PC-3 (cell line): Measurements from ENCODE around the gene TPM3. TPM values are rescaled to one million over a fixed set of nuclear protein-coding genes. Genes with fewer than 3 reads are reported as not detected.
A peak's percentile ranks its signal among the peaks of the same experiment; 100 is the strongest.

Source experiments
- ATAC-seq: fragments of 200-7000 bp; cut with Tn5 transposase; 2 replicates; pipeline ENCODE4 v1.9.1; 2020; ENCODE audit warnings: mild to moderate bottlenecking, moderate library complexity
- BruUV-seq: library from RNA; stranded (reverse); fragments of 400-500 nt; replicated peaks from 2 replicates; lab custom pipeline; 2021; lab: Mats Ljungman, UMichigan
- CTCF ChIA-PET: fragments of 300-600 bp; sonication (Branson Sonifier 250); formaldehyde crosslinking; loops from one replicate; lab custom pipeline; 2022; ENCODE audit warnings: antibody characterized with exemption; lab: Charles Lee
- POLR2A ChIA-PET: fragments of 300-600 bp; sonication (Branson Sonifier 250); formaldehyde crosslinking; loops from one replicate; lab custom pipeline; 2022; ENCODE audit warnings: antibody characterized with exemption; ENCODE audit not compliant: unreplicated experiment; lab: Charles Lee
- DNase-seq: peaks from one replicate; pipeline ENCODE4 v3.0.0-alpha.2; 2015
- H2AFZ ChIP-seq: fragments of 300-600 bp; sonication (generic); 2 replicates; pipeline ENCODE4 v1.6.0; 2016; ENCODE audit warnings: antibody characterized with exemption, low read length
- H3F3A ChIP-seq: fragments of 300-600 bp; sonication (generic); one replicate; pipeline ENCODE4 v1.6.0; 2017; ENCODE audit warnings: antibody characterized with exemption, low read length, control low read depth, mild to moderate bottlenecking; ENCODE audit not compliant: unreplicated experiment
- H3K27ac ChIP-seq: fragments of 300-600 bp; sonication (generic); 2 replicates; pipeline ENCODE4 v1.5.1; 2016; ENCODE audit warnings: mild to moderate bottlenecking, low read length
- H3K27me3 ChIP-seq: fragments of 300-600 bp; sonication (generic); 2 replicates; pipeline ENCODE4 v1.6.1; 2016; ENCODE audit warnings: low read length, mixed read lengths
- H3K36me3 ChIP-seq: fragments of 300-600 bp; sonication (generic); 2 replicates; pipeline ENCODE4 v1.6.1; 2016; ENCODE audit warnings: low read depth, mixed run types, low read length, mixed read lengths
- H3K4me1 ChIP-seq: fragments of 300-600 bp; sonication (generic); 2 replicates; pipeline ENCODE4 v1.5.1; 2016; ENCODE audit warnings: low read length; ENCODE audit not compliant: insufficient read depth
- H3K4me2 ChIP-seq: fragments of 300-600 bp; sonication (generic); 2 replicates; pipeline ENCODE4 v1.6.0; 2016; ENCODE audit warnings: low read length
- H3K4me3 ChIP-seq: fragments of 300-600 bp; sonication (generic); 2 replicates; pipeline ENCODE4 v1.5.1; 2016; ENCODE audit warnings: mild to moderate bottlenecking, low read length, mixed read lengths
- H3K79me2 ChIP-seq: fragments of 300-600 bp; sonication (generic); 2 replicates; pipeline ENCODE4 v1.6.1; 2017; ENCODE audit warnings: low read length, mixed read lengths
- H3K9ac ChIP-seq: fragments of 300-600 bp; sonication (generic); 2 replicates; pipeline ENCODE4 v1.6.0; 2016; ENCODE audit warnings: mild to moderate bottlenecking, low read length
- H3K9me2 ChIP-seq: fragments of 300-600 bp; sonication (generic); replicated peaks from 2 replicates; pipeline ENCODE4 v1.6.1; 2016; ENCODE audit warnings: mixed run types, low read length, mixed read lengths
- H3K9me3 ChIP-seq: fragments of 300-600 bp; sonication (generic); 2 replicates; pipeline ENCODE4 v1.6.1; 2016; ENCODE audit warnings: low read length, mixed read lengths
- H4K20me1 ChIP-seq: fragments of 300-600 bp; sonication (generic); 2 replicates; pipeline ENCODE4 v1.6.1; 2016; ENCODE audit warnings: low read length, mixed read lengths
- CTCF ChIP-seq: fragments of 300-600 bp; sonication (generic); conservative IDR thresholded peaks from 2 replicates; pipeline ENCODE4 v1.5.1; 2017; ENCODE audit warnings: antibody characterized with exemption, low read depth, mild to moderate bottlenecking, low read length
- EZH2 ChIP-seq: fragments of 300-600 bp; sonication (generic); IDR thresholded peaks from one replicate; pipeline ENCODE4 v1.6.1; 2017; ENCODE audit warnings: antibody characterized with exemption, mild to moderate bottlenecking, low read length; ENCODE audit not compliant: unreplicated experiment
- EZH2phosphoT487 ChIP-seq: fragments of 300-600 bp; sonication (generic); IDR thresholded peaks from 2 replicates; pipeline ENCODE4 v1.6.1; 2018; ENCODE audit warnings: mild to moderate bottlenecking, antibody characterized with exemption, low read length, borderline replicate concordance
- intact Hi-C: fragments of 100-400 bp; cut with micrococcal nuclease; formaldehyde crosslinking; loops from 2 replicates; pipeline ENCODE4 v1.9.0; 2023
- total RNA-seq: library from RNA; depleted of rRNA; stranded (reverse); fragments of >200 nt; gene quantifications from 2 replicates; pipeline ENCODE4 v1.2.3, GENCODE V29; 2014

The TPM3 gene
- total RNA-seq, 1 experiment from 2014 or later: 428 TPM

- no peak overlapping the region for H3K27ac ChIP-seq
- H3K36me3 ChIP-seq: peaks cover 91% of the 10 kb centered on the region
- no peaks in the 10 kb centered on the region for H3F3A ChIP-seq
- no peak overlapping the region for H3K9ac ChIP-seq
- ATAC-seq (no peak), DNase-seq (no peak)
- no peaks in the 10 kb centered on the region for H3K4me1 ChIP-seq
- H3K9me2 ChIP-seq: no peaks in the 10 kb centered on the region
- peaks cover 32% of the 10 kb centered on the region for H3K79me2 ChIP-seq
- H4K20me1 ChIP-seq: 0 out of 2 replicates have a peak, but pooled peaks cover 6% of the 10 kb centered on the region
- TF ChIP-seq CTCF (no peak), EZH2 (no peak), EZH2phosphoT487 (no peak)
- no peak overlapping the region for H3K4me2 ChIP-seq
- H3K9me3 ChIP-seq: no peaks in the 10 kb centered on the region
- H3K4me3 ChIP-seq: no peak overlapping the region
- POLR2A ChIA-PET: no interaction called here
- CTCF ChIA-PET: no interaction called here
- no peak overlapping the region for H2AFZ ChIP-seq
- BruUV-seq: no TSS peak
- no peaks in the 10 kb centered on the region for H3K27me3 ChIP-seq
- intact Hi-C loops: no loop called here
Measured at GRCh38 chr1:154239491-154239890, 47.6 kb upstream of the TPM3 start.

- Histone ChIP-seq H3K9ac (no peak overlapping the region), H3K4me2 (no peak overlapping the region), H3K4me3 (no peak overlapping the region), H3K27ac (no peak overlapping the region), H3K27me3 (no peaks in the 10 kb centered on the region), H3K4me1 (no peaks in the 10 kb centered on the region), H3K9me2 (no peaks in the 10 kb centered on the region), H4K20me1 (0 out of 2 replicates have a peak, but pooled peaks cover 6% of the 10 kb centered on the region), H2AFZ (no peak overlapping the region), H3K9me3 (no peaks in the 10 kb centered on the region), H3F3A (no peaks in the 10 kb centered on the region), H3K36me3 (peaks cover 85% of the 10 kb centered on the region), H3K79me2 (peaks cover 32% of the 10 kb centered on the region)
- ChIA-PET CTCF (interaction anchor here (0.5 kb wide), 1 partner anchor 36 kb away, joined by 3 read pairs; no protein-coding TSS in a partner anchor), POLR2A (no interaction called here)
- no peak for TF ChIP-seq CTCF
- TF ChIP-seq EZH2: no peak
- intact Hi-C loops: no loop called here
- DNase-seq (no peak), ATAC-seq (no peak)
- TSS peak; percentile 4 for BruUV-seq
Measured at GRCh38 chr1:154237880-154238506, 46.1 kb upstream of the TPM3 start.

GRCh38 chr1:154237435-154237834 lies 45.5 kb upstream of the TPM3 start:
- H3K27me3 ChIP-seq: no peaks in the 10 kb centered on the region
- H3K9me2 ChIP-seq: no peaks in the 10 kb centered on the region
- TF ChIP-seq EZH2: no peak
- TF ChIP-seq EZH2phosphoT487: no peak
- TF ChIP-seq CTCF: no peak
- peaks cover 32% of the 10 kb centered on the region for H3K79me2 ChIP-seq
- H3K27ac ChIP-seq: no peak overlapping the region
- 0 out of 2 replicates have a peak, but pooled peaks cover 6% of the 10 kb centered on the region for H4K20me1 ChIP-seq
- H3K9me3 ChIP-seq: no peaks in the 10 kb centered on the region
- H3K4me2 ChIP-seq: no peak overlapping the region
- ATAC-seq (no peak), DNase-seq (no peak)
- no peak overlapping the region for H2AFZ ChIP-seq
- no peaks in the 10 kb centered on the region for H3F3A ChIP-seq
- intact Hi-C loops: no loop called here
- H3K36me3 ChIP-seq: peaks cover 82% of the 10 kb centered on the region
- H3K4me1 ChIP-seq: no peaks in the 10 kb centered on the region
- no peak overlapping the region for H3K9ac ChIP-seq
- no peak overlapping the region for H3K4me3 ChIP-seq
- ChIA-PET CTCF (no interaction called here), POLR2A (no interaction called here)
- no TSS peak for BruUV-seq
